HEK293 (cell line): ENCODE results near the gene AQP1.

Experiments used
- CTCF ChIA-PET: fragments of 350-600 bp; formaldehyde crosslinking; extraction: SDS; loops from one replicate; lab custom pipeline; 2021; ENCODE audit warnings: antibody characterized with exemption; lab: Yijun Ruan, JAX
- POLR2A ChIA-PET: fragments of 300-600 bp; formaldehyde crosslinking; extraction: SDS; loops from one replicate; lab custom pipeline; 2020; ENCODE audit warnings: antibody characterized with exemption, inconsistent platforms; lab: Yijun Ruan, JAX
- H3K27ac ChIP-seq: fragments of 200-500 bp; sonication (Bioruptor generic); 2 replicates; pipeline ENCODE4 v1.5.1; 2014; ENCODE audit warnings: low read depth, low read length, control low read depth, inconsistent platforms; ENCODE audit errors: extremely low read depth
- H3K36me3 ChIP-seq, 2 experiments: fragments of 200-500 bp in 1 of 2; sonication (Bioruptor generic) in 1 of 2; 1 replicate in 1 of 2; 2 replicates in 1 of 2; pipeline ENCODE4 v1.5.1; 2014 to 2017; ENCODE audit warnings: inconsistent platforms in 2 of 2, low read length in 2 of 2; ENCODE audit not compliant: control insufficient read depth in 2 of 2, insufficient read depth in 1 of 2
- H3K4me1 ChIP-seq: fragments of 200-500 bp; sonication (Bioruptor generic); 2 replicates; pipeline ENCODE4 v1.5.1; 2014; ENCODE audit warnings: mild to moderate bottlenecking, low read length, inconsistent platforms; ENCODE audit not compliant: control insufficient read depth, insufficient read depth
- H3K4me3 ChIP-seq: 2 replicates; pipeline ENCODE4 v1.5.1; 2011; ENCODE audit warnings: low read depth, mild to moderate bottlenecking, control low read depth, low read length, moderate library complexity
- H3K9me3 ChIP-seq: fragments of 200-500 bp; sonication (Bioruptor generic); 2 replicates; pipeline ENCODE4 v1.5.1; 2014; ENCODE audit warnings: low read depth, low read length, inconsistent platforms; ENCODE audit not compliant: control insufficient read depth, insufficient read depth
- GLI2 ChIP-seq: fragments of 450-650 bp; formaldehyde crosslinking; IDR thresholded peaks from 2 replicates; pipeline ENCODE4; 2017; ENCODE audit warnings: missing biosample characterization, missing genetic modification characterization, low read depth, borderline replicate concordance
- GLI4 ChIP-seq: fragments of 450-650 bp; formaldehyde crosslinking; IDR thresholded peaks from 2 replicates; pipeline ENCODE4 v1.5.1; 2016; ENCODE audit warnings: missing biosample characterization, missing genetic modification characterization
- GLIS1 ChIP-seq: fragments of 450-650 bp; formaldehyde crosslinking; IDR thresholded peaks from 2 replicates; pipeline ENCODE4 v1.5.1; 2016; ENCODE audit warnings: missing biosample characterization, missing genetic modification characterization
- HIC1 ChIP-seq: fragments of 450-650 bp; formaldehyde crosslinking; IDR thresholded peaks from 2 replicates; pipeline ENCODE4 v1.5.1; 2016; ENCODE audit warnings: missing biosample characterization, missing genetic modification characterization
- HOXD13 ChIP-seq: sonication (generic); formaldehyde crosslinking; IDR thresholded peaks from 2 replicates; pipeline ENCODE4 v1.8.0; 2022; ENCODE audit warnings: missing genetic modification reagents, borderline replicate concordance
- ZBTB8A ChIP-seq: fragments of 450-650 bp; formaldehyde crosslinking; IDR thresholded peaks from 2 replicates; pipeline ENCODE4 v1.5.1; 2016; ENCODE audit warnings: missing biosample characterization, missing genetic modification characterization
- ZIC2 ChIP-seq: fragments of 450-650 bp; formaldehyde crosslinking; IDR thresholded peaks from 2 replicates; pipeline ENCODE4 v1.5.1; 2016; ENCODE audit warnings: missing biosample characterization, missing genetic modification characterization
- ZNF140 ChIP-seq: fragments of 450-650 bp; formaldehyde crosslinking; IDR thresholded peaks from 2 replicates; pipeline ENCODE4 v1.5.1; 2016; ENCODE audit warnings: missing biosample characterization, missing genetic modification characterization
- ZNF155 ChIP-seq: fragments of 450-650 bp; formaldehyde crosslinking; IDR thresholded peaks from 2 replicates; pipeline ENCODE4 v1.5.1; 2016; ENCODE audit warnings: missing biosample characterization, missing genetic modification characterization
- ZNF16 ChIP-seq: fragments of 450-650 bp; formaldehyde crosslinking; IDR thresholded peaks from 2 replicates; pipeline ENCODE4 v1.5.1; 2016; ENCODE audit warnings: low read depth, missing biosample characterization, missing genetic modification characterization
- ZNF169 ChIP-seq: fragments of 450-650 bp; formaldehyde crosslinking; IDR thresholded peaks from 2 replicates; pipeline ENCODE4 v1.5.1; 2016; ENCODE audit warnings: missing biosample characterization, missing genetic modification characterization
- ZNF280D ChIP-seq: fragments of 450-650 bp; formaldehyde crosslinking; IDR thresholded peaks from 2 replicates; pipeline ENCODE4 v1.5.1; 2016; ENCODE audit warnings: missing biosample characterization, missing genetic modification characterization
- ZNF292 ChIP-seq: fragments of 450-650 bp; formaldehyde crosslinking; IDR thresholded peaks from 2 replicates; pipeline ENCODE4 v1.5.1; 2016; ENCODE audit warnings: low read depth, missing biosample characterization, missing genetic modification characterization, borderline replicate concordance
- ZNF335 ChIP-seq: fragments of 450-650 bp; formaldehyde crosslinking; conservative IDR thresholded peaks from 2 replicates; pipeline ENCODE4 v1.5.1; 2016; ENCODE audit warnings: missing biosample characterization, missing genetic modification characterization
- ZNF423 ChIP-seq: fragments of 450-650 bp; formaldehyde crosslinking; IDR thresholded peaks from 2 replicates; pipeline ENCODE4 v1.5.1; 2016; ENCODE audit warnings: missing biosample characterization, missing genetic modification characterization
- ZNF561 ChIP-seq: fragments of 450-650 bp; IDR thresholded peaks from 2 replicates; pipeline ENCODE4 v1.5.1; 2018; ENCODE audit warnings: missing biosample characterization, missing genetic modification characterization, borderline replicate concordance
- ZNF629 ChIP-seq: fragments of 450-650 bp; formaldehyde crosslinking; IDR thresholded peaks from 2 replicates; pipeline ENCODE4 v1.5.1; 2017; ENCODE audit warnings: missing biosample characterization, missing genetic modification characterization
- ZNF792 ChIP-seq: fragments of 450-650 bp; formaldehyde crosslinking; IDR thresholded peaks from 2 replicates; pipeline ENCODE4 v1.5.1; 2016; ENCODE audit warnings: missing biosample characterization, missing genetic modification characterization
- TF ChIP-seq, protein P1 (sequence below): fragments of 450-650 bp; formaldehyde crosslinking; IDR thresholded peaks from 2 replicates; pipeline ENCODE4 v1.5.1; 2016; ENCODE audit warnings: missing biosample characterization, missing genetic modification characterization
- TF ChIP-seq, protein P2 (sequence below): fragments of 450-650 bp; formaldehyde crosslinking; IDR thresholded peaks from 2 replicates; pipeline ENCODE4 v1.5.1; 2016; ENCODE audit warnings: missing biosample characterization, missing genetic modification characterization
- TF ChIP-seq, protein P3 (sequence below): fragments of 450-650 bp; formaldehyde crosslinking; IDR thresholded peaks from 2 replicates; pipeline ENCODE4 v1.5.1; 2016; ENCODE audit warnings: missing biosample characterization, missing genetic modification characterization
- TF ChIP-seq, protein P4 (sequence below): fragments of 450-650 bp; formaldehyde crosslinking; IDR thresholded peaks from 2 replicates; pipeline ENCODE4 v1.5.1; 2016; ENCODE audit warnings: missing biosample characterization, missing genetic modification characterization

AQP1 gene

DNA sequence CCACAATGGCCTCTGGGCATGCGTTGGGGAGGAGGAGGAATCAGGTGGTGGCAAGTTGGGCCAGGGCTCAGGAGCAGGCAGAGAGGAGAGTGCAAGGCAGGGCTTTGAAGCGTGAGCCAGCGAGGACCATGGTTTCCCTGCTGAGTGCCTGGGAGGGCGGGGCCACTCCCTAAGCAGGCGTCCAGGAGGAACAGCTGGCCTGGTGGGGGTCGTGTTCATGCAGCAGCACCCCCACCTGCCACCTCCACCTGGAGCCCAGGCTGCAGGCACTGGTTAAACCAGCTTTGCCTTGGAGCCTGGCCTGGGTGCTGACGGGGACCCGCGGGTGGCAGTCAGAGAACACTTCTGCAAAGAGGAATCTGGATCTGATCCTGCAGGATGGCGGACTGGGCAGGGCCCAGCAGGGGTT is 24.2 kb upstream of the AQP1 start:
- POLR2A ChIA-PET = no interaction called here
- TF ChIP-seq ZNF292 (no peak), ZNF155 (no peak), ZNF629 (tag by site-specific recombination) (no peak), ZIC2 (tag by site-specific recombination) (peak; percentile 19; the same call in 1 of the 2 replicates)
- TF ChIP-seq, protein P1, sequence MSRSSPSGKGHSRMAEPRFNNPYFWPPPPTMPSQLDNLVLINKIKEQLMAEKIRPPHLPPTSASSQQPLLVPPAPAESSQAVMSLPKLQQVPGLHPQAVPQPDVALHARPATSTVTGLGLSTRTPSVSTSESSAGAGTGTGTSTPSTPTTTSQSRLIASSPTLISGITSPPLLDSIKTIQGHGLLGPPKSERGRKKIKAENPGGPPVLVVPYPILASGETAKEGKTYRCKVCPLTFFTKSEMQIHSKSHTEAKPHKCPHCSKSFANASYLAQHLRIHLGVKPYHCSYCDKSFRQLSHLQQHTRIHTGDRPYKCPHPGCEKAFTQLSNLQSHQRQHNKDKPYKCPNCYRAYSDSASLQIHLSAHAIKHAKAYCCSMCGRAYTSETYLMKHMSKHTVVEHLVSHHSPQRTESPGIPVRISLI (tag by site-specific recombination) = no peak
- TF ChIP-seq, all 188 proteins: peak for 1
- H3K4me3 ChIP-seq = no peak overlapping the region
- no peaks in the 10 kb centered on the region for H3K4me1 ChIP-seq
- H3K9me3 ChIP-seq = no peaks in the 10 kb centered on the region
- no peaks in the 10 kb centered on the region for H3K36me3 ChIP-seq
- no peak overlapping the region for H3K27ac ChIP-seq
- CTCF ChIA-PET = no interaction called here

DNA sequence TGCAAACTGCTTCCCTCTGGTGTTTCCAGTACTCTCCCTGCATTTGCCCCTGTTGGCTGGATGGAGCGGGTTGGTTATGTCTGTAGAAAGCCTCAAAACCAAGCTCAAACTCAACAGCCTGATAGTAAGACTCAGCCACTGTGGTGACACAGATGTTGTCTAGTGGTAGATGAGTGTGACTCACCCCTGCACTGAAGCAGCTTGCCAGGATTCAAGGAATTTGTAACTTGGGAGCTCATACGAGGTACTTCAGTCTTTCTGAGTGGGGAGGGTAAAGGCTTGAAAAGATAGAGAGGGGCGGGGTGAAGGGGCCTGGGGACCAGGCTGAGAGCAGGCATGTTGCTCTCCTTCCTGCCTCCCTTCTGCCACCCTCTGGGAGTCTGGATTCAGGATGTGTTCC is 22.9 kb upstream of the AQP1 start:
- Histone ChIP-seq H3K4me1 (peaks cover 4% of the 10 kb centered on the region), H3K9me3 (no peaks in the 10 kb centered on the region), H3K4me3 (no peak overlapping the region), H3K36me3 (no peaks in the 10 kb centered on the region), H3K27ac (no peak overlapping the region)
- ChIA-PET CTCF (interaction anchor here (1.1 kb wide), 1 partner anchor 50 kb away, joined by 4 read pairs; no protein-coding TSS in a partner anchor), POLR2A (no interaction called here)
- no peak for TF ChIP-seq ZNF169 (tag by site-specific recombination)
- no peak for TF ChIP-seq ZNF335
- TF ChIP-seq, protein P2, sequence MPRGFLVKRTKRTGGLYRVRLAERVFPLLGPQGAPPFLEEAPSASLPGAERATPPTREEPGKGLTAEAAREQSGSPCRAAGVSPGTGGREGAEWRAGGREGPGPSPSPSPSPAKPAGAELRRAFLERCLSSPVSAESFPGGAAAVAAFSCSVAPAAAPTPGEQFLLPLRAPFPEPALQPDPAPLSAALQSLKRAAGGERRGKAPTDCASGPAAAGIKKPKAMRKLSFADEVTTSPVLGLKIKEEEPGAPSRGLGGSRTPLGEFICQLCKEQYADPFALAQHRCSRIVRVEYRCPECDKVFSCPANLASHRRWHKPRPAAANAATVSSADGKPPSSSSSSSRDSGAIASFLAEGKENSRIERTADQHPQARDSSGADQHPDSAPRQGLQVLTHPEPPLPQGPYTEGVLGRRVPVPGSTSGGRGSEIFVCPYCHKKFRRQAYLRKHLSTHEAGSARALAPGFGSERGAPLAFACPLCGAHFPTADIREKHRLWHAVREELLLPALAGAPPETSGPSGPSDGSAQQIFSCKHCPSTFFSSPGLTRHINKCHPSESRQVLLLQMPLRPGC (tag by site-specific recombination) = no peak
- TF ChIP-seq ZNF280D (tag by site-specific recombination) = no peak
- no peak for TF ChIP-seq ZNF16
- no peak for TF ChIP-seq HIC1
- no peak for TF ChIP-seq HOXD13 (CRISPR knock-in tag)
- no peak for TF ChIP-seq ZBTB8A (tag by site-specific recombination)
- TF ChIP-seq, protein P3, sequence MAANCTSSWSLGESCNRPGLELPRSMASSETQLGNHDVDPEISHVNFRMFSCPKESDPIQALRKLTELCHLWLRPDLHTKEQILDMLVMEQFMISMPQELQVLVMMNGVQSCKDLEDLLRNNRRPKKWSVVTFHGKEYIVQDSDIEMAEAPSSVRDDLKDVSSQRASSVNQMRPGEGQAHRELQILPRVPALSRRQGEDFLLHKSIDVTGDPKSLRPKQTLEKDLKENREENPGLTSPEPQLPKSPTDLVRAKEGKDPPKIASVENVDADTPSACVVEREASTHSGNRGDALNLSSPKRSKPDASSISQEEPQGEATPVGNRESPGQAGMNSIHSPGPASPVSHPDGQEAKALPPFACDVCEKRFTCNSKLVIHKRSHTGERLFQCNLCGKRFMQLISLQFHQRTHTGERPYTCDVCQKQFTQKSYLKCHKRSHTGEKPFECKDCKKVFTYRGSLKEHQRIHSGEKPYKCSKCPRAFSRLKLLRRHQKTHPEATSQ (tag by site-specific recombination) = no peak
- no peak for TF ChIP-seq ZNF140 (tag by site-specific recombination)
- TF ChIP-seq ZNF792 (tag by site-specific recombination) = no peak
- TF ChIP-seq GLI2 (tag by site-specific recombination) = no peak
- TF ChIP-seq GLIS1 (tag by site-specific recombination) = no peak
- TF ChIP-seq ZNF561 (tag by site-specific recombination) = no peak
- TF ChIP-seq, protein P4, sequence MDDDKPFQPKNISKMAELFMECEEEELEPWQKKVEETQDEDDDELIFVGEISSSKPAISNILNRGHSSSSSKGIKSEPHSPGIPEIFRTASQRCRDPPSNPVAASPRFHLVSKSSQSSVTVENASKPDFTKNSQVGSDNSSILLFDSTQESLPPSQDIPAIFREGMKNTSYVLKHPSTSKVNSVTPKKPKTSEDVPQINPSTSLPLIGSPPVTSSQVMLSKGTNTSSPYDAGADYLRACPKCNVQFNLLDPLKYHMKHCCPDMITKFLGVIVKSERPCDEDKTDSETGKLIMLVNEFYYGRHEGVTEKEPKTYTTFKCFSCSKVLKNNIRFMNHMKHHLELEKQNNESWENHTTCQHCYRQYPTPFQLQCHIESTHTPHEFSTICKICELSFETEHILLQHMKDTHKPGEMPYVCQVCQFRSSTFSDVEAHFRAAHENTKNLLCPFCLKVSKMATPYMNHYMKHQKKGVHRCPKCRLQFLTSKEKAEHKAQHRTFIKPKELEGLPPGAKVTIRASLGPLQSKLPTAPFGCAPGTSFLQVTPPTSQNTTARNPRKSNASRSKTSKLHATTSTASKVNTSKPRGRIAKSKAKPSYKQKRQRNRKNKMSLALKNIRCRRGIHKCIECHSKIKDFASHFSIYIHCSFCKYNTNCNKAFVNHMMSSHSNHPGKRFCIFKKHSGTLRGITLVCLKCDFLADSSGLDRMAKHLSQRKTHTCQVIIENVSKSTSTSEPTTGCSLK (tag by site-specific recombination) = no peak
- no peak for TF ChIP-seq GLI4
- TF ChIP-seq ZNF423 (tag by site-specific recombination) = no peak
